Nucleus accumbens (tissue), 56 donors: ENCODE results near the gene NEK7.
"Not testable (repeated sequence)": the region's sequence is repeated elsewhere in the genome, so short reads cannot be mapped to it uniquely, and the experiment has no call there.

Experiments
- DNase-seq, 56 donors: peaks; one replicate each; lab custom pipeline; 2025; lab: John Stamatoyannopoulos, UW

Gene NEK7

DNA sequence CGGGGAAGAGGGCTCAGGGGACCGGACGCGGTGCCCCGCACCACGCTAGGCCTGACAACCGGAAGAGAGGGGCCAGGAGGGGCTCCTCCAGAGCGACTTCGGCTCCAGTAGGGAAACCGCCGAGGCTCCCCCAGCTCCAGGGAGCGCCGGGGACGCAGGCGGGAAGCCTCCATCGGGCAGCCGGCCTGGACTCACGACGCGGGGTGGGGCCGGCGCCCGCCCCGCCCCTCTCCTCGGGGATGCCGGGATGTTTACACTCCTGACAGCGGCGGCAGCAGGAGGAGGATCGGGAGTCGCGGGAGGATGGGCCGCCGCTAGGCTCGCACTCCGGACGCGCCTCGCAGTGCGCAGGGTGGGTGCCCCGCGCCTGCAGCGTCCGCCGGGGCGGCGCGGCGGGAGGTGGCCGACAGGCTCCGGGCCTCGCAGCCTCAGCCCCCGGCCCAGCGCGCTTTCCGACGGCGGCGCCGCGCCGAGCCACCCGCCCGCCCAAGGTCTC lies at the start of gene NEK7:
TSS of gene NEK7 (plus strand) at position 254 of the 496 bp plus-strand sequence. CDS start 75,583 bp downstream, outside the sequence.
- peak in 55 of 56 donors; percentile 8 to 87 (median 71) for DNase-seq

DNA sequence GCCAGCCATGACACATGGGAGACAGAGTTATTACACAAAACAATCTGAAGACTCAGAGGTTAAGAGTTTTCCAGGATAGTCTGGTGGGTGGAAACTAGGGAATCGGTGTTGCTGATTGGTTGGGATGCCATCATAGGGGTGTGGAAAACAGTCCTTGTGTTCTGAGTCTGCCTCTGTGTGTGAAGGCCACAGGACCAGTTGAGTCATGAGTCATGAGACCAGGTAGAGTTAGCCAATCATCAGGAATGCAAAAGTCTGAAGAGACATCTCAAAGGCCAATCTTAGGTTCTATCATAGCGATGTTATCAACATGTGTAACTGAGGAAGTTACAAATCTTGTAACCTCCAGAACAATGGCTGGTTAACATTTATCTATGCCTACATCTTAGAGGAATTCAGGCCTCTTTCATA lies 49.7 kb upstream of the NEK7 start:
- no peak for DNase-seq

DNA sequence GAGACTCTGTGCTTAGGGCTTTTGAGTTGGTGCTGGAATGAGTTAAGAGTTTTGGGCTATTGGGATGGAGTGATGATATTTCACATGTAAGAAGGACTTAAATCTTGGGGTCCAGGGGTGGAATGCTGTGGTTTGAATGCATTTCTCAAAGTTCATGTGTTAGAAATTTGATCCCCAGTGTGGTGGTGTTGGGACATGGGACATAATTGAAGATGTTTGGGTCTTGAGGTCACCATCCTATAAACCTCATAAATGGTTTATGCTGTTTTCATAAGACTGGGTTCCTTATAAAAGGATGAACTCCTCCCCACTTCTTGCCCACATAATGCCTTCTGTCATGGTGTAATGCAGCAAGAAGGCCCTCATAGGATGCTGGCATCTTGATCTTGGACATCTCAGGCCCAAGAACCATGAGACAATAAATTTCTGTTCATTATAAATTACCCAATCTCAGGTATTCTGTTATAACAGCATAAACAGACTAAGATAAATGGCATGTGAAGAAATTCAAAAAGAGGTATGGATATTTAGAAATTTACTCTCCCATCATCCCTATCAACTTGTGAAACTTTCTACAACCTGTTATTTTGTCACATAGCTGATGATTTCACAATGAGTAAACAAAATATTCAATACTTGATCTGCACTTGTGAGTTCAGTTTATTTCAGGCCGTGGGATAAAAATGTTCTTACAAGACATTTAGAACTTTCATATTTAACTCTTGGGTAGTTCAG lies 48.0 kb upstream of the NEK7 start:
- no peak for DNase-seq

DNA sequence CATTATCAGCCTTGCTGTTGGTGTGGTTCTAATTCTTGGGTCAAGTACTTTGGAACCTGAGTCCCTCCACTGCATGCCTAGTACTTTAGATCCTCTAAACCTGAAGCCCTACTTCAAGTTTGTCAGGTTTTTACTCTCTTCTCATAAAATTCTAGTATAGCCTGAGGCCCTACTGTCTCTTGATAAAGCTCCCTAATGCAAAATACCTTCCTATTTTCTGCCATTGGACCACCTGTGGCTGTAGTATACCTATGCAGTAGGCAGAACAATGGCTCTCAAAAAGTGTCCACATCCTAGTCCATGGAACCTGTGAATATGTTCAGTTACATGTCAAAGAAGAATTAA lies 47.5 kb upstream of the NEK7 start:
- no peak for DNase-seq

DNA sequence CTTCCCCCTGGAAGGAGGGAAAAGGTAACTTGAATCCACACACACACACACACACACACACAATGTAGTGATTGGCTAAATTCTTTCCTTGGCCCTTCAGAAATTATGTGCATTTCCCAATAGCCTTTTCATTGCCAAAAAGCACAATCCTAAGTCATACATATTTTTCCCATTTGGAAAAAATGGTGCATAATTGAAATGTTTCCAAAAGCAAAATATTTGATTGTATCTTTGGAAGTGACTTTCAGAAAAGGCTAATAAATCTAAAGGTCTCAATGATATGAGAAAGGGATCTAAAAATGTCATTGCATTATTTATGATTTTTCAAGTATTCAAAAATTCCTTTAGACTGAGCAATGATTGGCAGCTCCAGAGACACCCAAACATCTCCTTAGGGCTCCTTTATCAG lies 43.5 kb upstream of the NEK7 start:
- DNase-seq, result no peak

DNA sequence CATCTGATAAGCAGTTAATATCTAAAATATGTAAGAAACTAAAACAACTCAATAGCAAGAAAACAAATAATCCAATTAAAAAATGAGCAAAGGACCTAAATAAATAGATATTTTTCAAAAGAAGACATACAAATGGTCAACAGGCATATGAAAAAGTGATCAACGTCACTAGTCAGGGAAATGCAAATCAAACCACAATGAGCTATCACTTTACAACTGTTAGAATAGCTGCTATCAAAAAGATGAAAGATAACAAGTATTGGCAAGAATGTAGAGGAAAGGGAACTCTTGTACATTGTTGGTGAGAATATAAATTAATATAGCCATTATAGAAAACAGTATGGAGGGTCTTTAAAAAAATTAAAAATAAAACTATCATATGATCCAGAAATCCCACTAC lies 40.7 kb upstream of the NEK7 start:
- no peak for DNase-seq

DNA sequence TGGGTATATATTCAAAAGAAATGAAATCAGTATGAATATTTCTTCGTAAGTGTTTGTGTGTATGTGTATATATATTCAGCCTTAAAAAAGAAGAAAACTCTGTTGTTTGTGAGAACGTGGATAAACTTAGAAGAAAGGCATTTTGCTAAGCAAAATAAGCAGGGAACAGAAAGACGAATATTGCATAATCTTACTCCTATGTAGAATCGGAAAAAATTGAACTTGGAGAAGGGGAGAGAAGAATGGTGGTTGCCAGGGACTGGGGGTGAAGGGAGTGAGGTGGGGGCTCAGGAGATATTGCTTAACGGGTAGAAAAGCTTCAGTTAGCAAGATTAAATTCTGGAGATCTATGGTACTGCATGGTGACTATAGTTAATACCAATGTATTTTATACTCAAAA lies 40.3 kb upstream of the NEK7 start:
- DNase-seq, result no peak

DNA sequence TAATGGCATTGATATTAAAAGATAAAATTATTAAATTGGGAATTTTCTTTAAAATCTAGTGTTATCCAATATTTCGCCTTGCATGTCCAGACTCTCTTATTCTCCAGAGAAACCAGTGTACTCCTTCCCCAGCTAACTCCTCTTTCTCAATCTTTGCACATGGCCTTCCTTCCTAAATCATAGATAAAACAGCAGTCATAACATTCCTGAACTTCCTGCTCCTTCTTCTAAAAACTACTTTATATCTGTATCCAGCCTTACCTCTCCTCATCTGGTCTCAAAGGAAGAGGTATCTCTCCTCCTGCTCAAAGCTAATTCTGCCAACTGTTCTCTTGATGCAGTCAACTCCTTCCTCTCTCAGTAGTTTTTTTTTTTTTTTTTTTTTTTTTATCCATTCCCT lies 39.5 kb upstream of the NEK7 start:
- no peak for DNase-seq

DNA sequence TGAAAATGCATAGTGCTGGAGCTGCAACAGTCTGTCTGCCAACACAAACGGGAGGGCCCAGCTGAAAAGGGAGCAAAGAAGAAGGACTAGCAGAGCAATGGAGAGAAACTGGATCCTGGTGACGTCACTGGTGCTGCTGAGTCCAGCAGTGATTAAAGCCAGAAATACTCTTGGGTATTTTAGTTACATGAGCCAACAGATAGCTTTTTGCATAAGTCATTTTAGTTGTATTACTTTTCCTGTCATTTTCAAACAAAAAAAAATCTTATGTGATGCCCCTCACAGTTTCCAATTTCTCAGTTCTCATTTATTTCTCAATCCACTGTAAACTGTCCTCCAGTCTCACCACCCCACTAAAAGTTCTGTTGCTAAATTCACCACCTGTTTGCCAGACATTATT lies 38.7 kb upstream of the NEK7 start:
- peak in 3 of 56 donors; percentile 0 to 10 (median 1) for DNase-seq

DNA sequence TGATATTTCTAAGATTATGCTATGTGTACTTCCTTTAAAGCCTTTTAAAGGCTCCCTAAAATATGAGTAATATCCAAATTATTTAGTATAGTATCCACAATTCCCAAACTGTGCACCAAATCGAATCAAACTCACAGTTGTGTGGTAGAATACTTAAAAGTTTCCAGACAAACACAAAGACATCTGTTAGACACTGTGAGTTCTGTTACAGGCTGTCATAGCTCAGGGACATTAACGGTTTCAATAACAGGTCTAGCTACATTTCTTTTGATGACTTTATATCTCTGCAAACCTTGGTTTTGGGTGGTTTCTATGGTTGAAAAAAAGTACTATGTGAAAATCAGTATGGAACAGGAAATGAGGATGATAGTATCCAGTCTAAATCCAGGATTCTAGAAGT lies 36.9 kb upstream of the NEK7 start:
- DNase-seq, result no peak

DNA sequence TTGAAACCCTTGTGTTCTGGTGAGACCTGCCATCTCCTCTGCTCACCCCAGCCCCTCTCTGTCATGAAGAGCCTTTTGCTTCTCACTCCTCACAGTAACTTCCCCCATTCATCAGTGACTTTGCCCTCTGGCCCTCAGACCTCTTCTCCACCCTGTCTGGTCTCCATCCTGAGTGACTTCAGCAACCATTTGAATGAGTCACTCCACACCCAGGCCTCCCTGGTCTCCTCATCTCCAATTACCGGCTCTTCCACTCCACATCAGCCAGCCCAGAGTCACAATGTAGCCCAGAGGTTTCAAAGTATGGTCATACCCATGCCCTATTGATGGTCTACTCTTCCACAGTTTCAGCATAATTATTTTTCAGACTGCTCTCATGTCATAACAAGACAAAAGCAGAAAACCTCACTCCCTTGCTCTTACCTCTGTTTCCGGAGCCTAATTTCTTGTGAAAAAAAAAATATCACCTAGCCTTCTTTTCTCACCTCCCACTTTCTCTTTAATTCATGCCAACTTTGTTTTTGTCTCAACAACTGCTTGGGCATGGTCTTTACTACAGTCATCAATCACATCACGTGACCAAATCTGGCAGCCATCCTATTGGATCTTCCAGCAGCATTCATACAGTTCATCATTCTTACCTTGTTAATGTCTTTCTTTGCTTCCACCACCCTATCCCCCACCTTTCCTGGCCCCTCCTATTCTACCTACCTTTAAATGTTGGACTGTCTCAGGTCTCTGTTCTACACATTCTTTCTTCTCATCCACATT lies 35.6 kb upstream of the NEK7 start:
- DNase-seq, result no peak

DNA sequence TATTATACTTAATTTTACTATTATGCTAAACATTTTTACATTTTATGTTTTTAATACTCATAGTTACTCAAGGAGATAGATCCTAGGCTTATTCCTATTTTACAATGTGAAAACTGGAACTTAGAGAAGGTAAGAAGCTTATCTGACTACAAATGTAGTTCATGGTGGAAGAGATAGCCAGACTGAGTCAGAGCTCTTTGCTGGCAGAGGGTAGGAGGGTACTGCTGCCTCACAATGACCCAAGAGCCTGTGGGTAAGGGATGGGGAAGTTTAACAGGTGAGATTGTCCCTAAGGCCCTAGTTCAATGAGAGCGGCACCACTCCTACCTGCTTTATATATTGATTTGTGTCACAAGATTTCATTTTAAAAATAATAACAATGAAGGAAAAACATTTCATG lies 34.1 kb upstream of the NEK7 start:
- DNase-seq, result no peak

DNA sequence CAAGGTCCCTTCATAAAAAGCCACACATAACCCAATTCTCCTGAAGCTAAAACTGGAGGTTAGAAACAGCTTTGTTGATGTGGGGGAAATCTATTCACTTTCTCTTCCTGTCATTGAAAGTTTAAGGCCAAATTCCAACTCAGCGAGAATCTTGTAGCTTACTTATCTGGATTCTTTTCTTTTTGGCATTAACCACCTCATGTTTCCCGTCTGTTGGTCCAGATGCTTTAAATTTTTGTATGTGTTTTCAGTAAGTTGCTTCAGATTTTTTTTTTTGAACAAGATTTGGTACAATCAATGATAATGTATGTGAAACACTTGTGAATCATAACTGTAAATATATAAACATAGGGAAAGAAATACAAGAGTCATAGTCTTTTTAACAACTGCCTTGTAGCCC lies 33.7 kb upstream of the NEK7 start:
- DNase-seq, result no peak

DNA sequence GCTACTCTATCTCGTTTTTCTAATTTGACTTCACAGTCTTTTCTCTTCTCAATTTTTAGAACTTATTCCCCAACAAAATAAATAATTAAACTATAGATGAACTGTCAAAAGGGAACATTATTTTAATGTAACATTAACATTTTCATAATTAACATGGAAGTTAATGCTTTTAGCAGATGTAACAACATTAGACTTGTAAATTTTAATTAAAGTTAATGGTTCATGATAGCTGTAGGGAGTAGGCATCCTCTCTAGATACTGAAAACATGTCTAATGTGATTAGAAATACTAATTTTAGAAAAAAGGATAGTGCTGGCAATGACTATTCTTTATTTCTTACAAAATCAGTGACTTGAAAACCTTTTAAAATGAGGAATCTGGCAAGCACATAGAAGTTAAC lies 32.1 kb upstream of the NEK7 start:
- DNase-seq, result no peak

DNA sequence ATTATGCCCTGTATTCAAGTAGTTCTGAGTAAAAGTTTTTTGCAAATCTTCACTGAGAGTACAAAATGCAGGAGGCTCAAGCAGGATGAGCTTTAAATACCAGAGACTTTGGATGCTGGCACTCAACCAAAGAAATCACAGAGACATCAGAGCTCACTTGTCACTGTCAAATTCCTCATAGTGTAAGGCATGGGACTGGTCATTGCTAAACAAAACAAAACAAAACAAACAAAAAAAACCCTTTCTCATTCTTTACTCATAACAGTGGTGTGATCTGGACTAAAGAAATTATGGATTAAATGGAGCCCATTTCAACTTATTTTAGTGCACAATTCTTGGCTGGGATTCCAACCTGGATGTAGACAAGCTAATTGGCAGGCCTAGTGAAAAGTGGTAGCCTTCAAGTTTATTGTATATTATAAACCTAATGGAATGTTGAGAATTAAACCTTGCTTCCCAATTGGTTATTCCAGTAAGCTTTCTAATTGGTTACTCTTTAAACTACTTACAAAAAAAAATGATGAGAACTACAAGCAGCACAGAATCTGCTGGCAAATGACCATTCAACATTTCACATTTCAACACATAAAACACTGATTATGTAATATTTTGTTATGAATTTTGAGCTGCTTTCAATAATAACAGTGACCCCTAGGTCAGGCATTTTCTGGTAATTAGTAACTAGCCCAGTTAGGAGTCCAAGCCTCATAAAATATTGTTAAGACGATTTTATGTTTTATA lies 30.6 kb upstream of the NEK7 start:
- no peak for DNase-seq

DNA sequence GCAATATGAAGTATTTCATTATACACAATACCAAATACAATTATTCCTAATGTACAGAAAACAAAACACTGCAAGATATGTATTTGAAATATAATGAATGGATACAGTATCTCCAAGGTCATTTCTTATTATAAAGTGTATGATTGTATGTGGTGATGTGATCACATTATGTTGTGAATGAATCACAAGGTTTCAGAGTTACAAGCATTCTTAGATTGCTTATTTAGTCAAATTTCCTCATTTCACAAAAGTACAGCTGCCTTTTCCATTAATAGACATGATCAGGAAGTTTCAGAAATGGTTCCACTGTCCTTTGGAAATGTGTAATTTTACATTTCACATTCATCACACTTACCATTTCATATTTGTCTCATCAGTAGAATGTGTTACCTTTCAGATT lies 28.3 kb upstream of the NEK7 start:
- no peak for DNase-seq

DNA sequence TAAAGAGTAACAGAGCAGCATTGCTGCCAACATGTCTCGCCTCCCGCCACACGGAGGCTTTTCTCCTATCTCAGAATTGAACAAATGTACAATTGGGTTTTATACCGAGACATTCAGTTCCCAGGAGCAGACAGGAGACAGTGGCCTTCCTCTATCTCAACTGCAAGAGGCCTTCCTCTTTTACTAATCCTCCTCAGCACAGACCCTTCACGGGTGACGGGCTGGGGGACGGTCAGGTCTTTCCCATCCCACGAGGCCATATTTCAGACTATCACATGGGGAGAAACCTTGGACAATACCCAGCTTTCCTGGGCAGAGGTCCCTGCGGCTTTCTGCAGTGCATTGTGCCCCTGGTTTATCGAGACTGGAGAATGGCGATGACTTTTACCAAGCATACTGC lies 26.7 kb upstream of the NEK7 start:
- DNase-seq, result not testable (repeated sequence)

DNA sequence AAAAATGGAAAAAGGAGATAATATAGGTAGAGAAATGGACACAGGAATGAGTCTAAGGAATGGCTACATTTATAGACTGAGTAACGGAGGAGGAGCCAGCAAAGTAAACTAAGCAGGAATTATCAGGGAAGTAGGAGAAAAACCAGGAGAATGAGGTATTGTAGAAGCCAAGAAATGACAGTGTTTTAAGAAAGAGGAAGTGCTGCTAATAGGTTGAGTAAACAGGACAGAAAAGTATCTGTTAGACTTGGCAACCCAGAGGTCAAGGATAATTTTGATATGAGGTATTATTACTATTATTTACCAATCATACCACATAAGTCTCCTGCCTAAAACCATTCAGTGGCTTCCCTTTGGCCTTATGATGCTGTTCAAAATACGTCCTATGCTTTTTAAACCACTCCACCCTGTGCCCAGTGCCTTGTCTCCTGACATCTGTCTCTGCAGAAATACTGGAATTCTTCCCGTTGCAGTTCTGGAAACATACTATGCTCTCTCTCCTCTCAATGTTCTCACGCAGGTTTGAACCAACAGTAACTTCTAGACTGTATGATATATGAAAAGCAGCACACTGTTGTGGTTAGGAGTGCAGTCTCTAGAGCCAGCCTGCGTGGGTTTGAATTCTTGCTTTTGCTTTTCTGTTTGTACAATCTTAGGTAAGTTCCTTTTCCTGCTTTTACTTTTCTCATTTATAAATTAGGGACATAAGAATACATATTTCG lies 24.6 kb upstream of the NEK7 start:
- DNase-seq, result no peak

DNA sequence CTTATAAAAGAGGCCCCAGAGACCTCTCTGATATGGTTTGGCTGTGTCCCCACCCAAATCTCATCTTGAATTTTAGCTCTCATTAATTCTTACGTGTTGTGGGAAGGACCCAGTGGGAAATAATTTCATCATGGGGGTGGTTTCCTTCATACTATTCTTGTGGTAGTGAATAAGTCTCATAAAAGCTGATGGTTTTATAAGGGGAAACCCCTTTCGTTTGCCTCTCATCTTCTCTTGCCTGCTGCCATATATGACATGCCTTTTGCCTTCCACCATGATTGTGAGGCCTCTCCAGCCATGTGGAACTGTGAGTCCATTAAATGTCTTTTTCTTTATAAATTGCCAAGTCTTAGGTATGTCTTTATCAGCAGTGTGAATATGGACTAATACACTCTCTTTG lies 22.5 kb upstream of the NEK7 start:
- DNase-seq, result no peak

DNA sequence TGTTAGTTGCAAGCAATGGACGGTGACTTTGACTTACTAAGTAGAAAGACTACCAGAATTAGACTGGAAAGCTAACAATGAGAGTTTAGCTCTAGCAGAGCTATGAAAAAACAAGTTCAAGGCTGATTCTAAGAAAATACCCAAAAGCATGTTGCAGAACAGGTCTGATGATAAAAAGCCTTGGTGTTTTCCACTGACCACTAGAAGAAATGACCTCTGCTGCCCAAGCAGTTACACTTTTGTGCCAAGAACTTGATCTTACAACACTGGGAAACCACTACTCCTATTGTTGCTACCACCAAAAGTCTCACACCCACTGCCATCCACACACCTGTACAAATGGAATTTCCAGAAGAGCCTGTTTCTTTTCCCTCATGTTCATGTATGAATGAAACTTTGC lies 21.4 kb upstream of the NEK7 start:
- DNase-seq, result no peak
